AG08395 (cell line): ENCODE data around the gene SIT1.

Experiments
- DNase-seq: peaks from one replicate; pipeline ENCODE4 v3.0.0; 2012; ENCODE audit warnings: mixed read lengths, low spot score

SIT1 gene

DNA sequence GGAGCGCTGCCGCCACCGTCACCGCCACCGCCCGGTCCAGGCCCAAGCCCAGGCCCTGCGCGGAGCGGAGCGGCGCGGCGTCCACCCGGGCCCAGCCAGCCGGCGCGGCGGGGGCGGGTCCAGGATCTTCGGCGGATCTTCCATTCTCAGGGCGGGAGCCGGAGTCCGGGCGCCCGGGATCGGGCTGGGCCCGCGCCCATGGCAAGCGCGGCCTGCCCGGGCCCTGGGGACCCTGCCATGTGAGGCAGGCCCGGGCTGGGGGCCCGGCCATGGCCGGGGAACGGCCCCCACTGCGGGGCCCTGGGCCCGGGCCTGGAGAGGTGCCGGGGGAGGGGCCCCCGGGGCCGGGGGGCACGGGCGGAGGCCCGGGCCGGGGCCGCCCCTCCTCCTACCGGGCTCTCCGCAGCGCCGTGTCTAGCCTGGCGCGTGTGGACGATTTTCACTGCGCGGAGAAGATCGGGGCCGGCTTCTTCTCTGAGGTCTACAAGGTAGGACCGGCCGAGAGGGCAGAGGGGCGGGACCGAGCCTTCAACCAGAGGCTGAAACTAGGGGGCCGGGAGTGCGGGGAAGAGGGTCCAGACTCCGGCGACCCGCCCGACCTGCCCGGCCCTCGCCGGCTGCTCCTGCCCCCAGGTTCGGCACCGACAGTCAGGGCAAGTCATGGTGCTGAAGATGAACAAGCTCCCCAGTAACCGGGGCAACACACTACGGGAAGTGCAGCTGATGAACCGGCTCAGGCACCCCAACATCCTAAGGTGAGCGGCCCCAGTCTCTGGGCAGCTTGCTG, 45.2 kb downstream of the SIT1 start:
- no peak for DNase-seq

- peak; percentile 80 for DNase-seq
Measured at GRCh38 chr9:35604578-35605350, 46.0 kb downstream of the SIT1 start, which contains the start of gene TESK1. Gene TESK1 (plus strand): TSS chr9:35605262. CDS start chr9:35605620, 358 bp downstream.

- DNase-seq = peak; percentile 100
Measured at GRCh38 chr9:35603986-35604577, 46.6 kb downstream of the SIT1 start.

DNA sequence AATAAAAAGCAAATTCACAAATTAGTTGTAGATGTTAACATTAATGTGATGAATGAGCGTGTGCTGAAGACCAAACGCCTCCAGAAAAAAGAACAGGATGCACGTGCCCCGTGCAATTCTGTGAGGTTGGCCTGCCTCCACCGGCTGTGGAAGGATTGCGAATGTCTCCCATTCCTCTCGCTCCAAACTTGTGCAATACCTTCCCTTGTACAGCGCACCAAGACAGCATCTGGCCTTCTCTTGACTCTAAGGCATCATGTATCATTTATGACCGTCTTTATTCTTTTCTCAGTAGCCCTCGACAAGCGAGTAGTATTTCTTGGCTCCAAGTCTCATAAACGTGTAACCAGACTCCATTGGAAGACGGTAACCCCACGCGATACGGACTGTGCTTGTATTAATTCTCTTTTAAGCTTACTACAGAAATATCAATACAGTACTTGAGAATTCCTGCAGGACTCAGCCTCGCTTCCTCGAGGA, 47.2 kb downstream of the SIT1 start:
- peak; percentile 73 for DNase-seq

- no peak for DNase-seq
Measured at GRCh38 chr9:35599763-35600604, 50.7 kb downstream of the SIT1 start.
